ENCODE results near the gene CFAP251. TPM values are rescaled to one million over a fixed set of nuclear protein-coding genes. Genes with fewer than 3 reads are reported as not detected.

CFAP251 gene
- total and polyA plus RNA-seq, 2 donors (not counting 3 experiments of a cell fraction or from before 2014, with no cell fraction given): 3.3 to 4.0 TPM

- H3K27ac ChIP-seq (ENCODE audit: insufficient read depth, low read depth, low read length): no peak overlapping the region
- no peaks in the 10 kb centered on the region for H3K79me2 ChIP-seq (ENCODE audit: control insufficient read depth, insufficient read depth, low read length)
- no peaks in the 10 kb centered on the region for H4K20me1 ChIP-seq (replicated peaks; ENCODE audit: control insufficient read depth, extremely low read depth, insufficient read depth, low read length)
- dilution Hi-C loops (cut with MboI; ENCODE audit: extremely low pct_ligation_motif_present, low sequenced_read_pairs): no loop called here
- no TSS peak for BruUV-seq (replicated peaks)
- peaks cover 3% of the 10 kb centered on the region for H3K4me1 ChIP-seq (ENCODE audit: control insufficient read depth, extremely low read depth, insufficient read depth, low read length)
- FAIRE-seq (no peak), DNase-seq (ENCODE audit: low read depth, low spot score) (no peak)
- no peak overlapping the region for H3K4me2 ChIP-seq (ENCODE audit: insufficient read depth, low read length)
- no peaks in the 10 kb centered on the region for H3K9me1 ChIP-seq (replicated peaks; ENCODE audit: control insufficient read depth, extremely low read depth, insufficient read depth, low read length)
- no peaks in the 10 kb centered on the region for H3K36me3 ChIP-seq (ENCODE audit: control insufficient read depth in 2 of 2, extremely low read depth in 1 of 2, insufficient read depth in 2 of 2, low read length in 2 of 2)
- H3K27me3 ChIP-seq (ENCODE audit: control insufficient read depth in 2 of 2, insufficient read depth in 2 of 2, low read length in 2 of 2): no peaks in the 10 kb centered on the region
- H3K9me3 ChIP-seq (replicated peaks; ENCODE audit: control insufficient read depth, insufficient read depth, low read length): no peaks in the 10 kb centered on the region
- CTCF ChIA-PET: interaction anchor here (0.9 to 1.2 kb wide), 2 partner anchors 14 to 89 kb away, joined by 3 to 4 read pairs; partner anchors contain the start of genes BCL7A and CFAP251
- H2AFZ ChIP-seq (ENCODE audit: low read depth, low read length): no peak overlapping the region
- intact Hi-C loops (cut with micrococcal nuclease): no loop called here
- H3K4me3 ChIP-seq (replicated peaks in 1 of 3; ENCODE audit: insufficient read depth in 1 of 3, low read depth in 1 of 3, low read length in 3 of 3): no peak overlapping the region
- no peak overlapping the region for H3K9ac ChIP-seq (replicated peaks; ENCODE audit: extremely low read depth, insufficient read depth, low read length)
- TF ChIP-seq POLR2A (IDR thresholded peaks at IDR 0.05; ENCODE audit: low read depth, low read length) (no peak), MAX (IDR thresholded peaks at IDR 0.05; ENCODE audit: insufficient read depth, insufficient read length) (no peak), FOS (IDR thresholded peaks at IDR 0.05; ENCODE audit: borderline replicate concordance, insufficient read depth, low read length) (no peak), JUN (IDR thresholded peaks at IDR 0.05; ENCODE audit: borderline replicate concordance, insufficient read depth, insufficient read length, low read depth) (no peak), CTCF (IDR thresholded peaks at IDR 0.05; ENCODE audit: extremely low read depth in 1 of 2, insufficient read depth in 1 of 2, low read depth in 1 of 2, low read length in 2 of 2) (no peak), EZH2 (IDR thresholded peaks at IDR 0.05; ENCODE audit: borderline replicate concordance, low read depth, low read length, severe bottlenecking) (no peak), MYC (IDR thresholded peaks at IDR 0.05; ENCODE audit: low read depth, low read length) (no peak), POLR2AphosphoS5 (IDR thresholded peaks at IDR 0.05; ENCODE audit: insufficient read depth, low read depth, low read length) (no peak)
- POLR2A ChIA-PET: no interaction called here
These were observed 13.8 kb downstream of the CFAP251 start for GRCh38 chr12:121932176-121932536.
